Measurements from ENCODE around the gene GLDN.
A peak's percentile ranks its signal among the peaks of the same experiment; 100 is the strongest.

The GLDN gene

DNA sequence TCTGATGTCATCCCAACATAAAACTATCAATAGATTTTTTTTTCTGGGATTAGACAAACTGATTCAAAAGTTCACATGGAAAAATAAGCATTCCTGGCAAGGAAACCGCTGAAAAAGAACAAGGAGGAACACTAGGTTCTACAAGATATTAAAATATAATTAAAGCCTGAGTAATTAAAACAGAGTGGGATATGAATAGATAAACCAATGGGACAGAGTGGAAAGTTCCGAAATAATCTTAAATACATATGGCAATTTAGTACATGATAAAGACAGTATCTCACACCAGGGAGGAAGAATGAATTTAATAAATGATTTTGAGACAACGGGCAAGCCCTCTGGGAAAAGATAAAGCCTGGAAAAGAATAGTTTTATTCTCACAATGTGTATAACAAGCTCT is 4.7 kb downstream of the GLDN start:
- peaks cover 19% of the 10 kb centered on the region for H3K4me1 ChIP-seq (ENCODE audit: control insufficient read depth, insufficient read depth, low read length)
- no peak overlapping the region for H3K9ac ChIP-seq (ENCODE audit: low read depth, low read length)
- no peak overlapping the region for H3K4me3 ChIP-seq (ENCODE audit: low read length)
- H3K9me3 ChIP-seq (replicated peaks; ENCODE audit: low read length), result no peaks in the 10 kb centered on the region
- H3K4me2 ChIP-seq (ENCODE audit: low read length), result no peak overlapping the region
- H3K27me3 ChIP-seq (ENCODE audit: control insufficient read depth, insufficient read depth, low read length), result peaks cover 18% of the 10 kb centered on the region
- no peaks in the 10 kb centered on the region for H3K36me3 ChIP-seq (ENCODE audit: insufficient read depth, low read length)

- Histone ChIP-seq H3K27me3 (ENCODE audit: control insufficient read depth, insufficient read depth, low read length) (peaks cover 4% of the 10 kb centered on the region), H3K9ac (ENCODE audit: low read depth, low read length) (no peak overlapping the region), H3K4me2 (ENCODE audit: low read length) (no peak overlapping the region), H3K4me3 (ENCODE audit: low read length) (no peak overlapping the region), H3K9me3 (replicated peaks; ENCODE audit: low read length) (no peaks in the 10 kb centered on the region), H3K36me3 (ENCODE audit: insufficient read depth, low read length) (no peaks in the 10 kb centered on the region), H3K4me1 (ENCODE audit: control insufficient read depth, insufficient read depth, low read length) (peaks cover 8% of the 10 kb centered on the region)
Measured at GRCh38 chr15:51348688-51349087, 7.2 kb downstream of the GLDN start.

DNA sequence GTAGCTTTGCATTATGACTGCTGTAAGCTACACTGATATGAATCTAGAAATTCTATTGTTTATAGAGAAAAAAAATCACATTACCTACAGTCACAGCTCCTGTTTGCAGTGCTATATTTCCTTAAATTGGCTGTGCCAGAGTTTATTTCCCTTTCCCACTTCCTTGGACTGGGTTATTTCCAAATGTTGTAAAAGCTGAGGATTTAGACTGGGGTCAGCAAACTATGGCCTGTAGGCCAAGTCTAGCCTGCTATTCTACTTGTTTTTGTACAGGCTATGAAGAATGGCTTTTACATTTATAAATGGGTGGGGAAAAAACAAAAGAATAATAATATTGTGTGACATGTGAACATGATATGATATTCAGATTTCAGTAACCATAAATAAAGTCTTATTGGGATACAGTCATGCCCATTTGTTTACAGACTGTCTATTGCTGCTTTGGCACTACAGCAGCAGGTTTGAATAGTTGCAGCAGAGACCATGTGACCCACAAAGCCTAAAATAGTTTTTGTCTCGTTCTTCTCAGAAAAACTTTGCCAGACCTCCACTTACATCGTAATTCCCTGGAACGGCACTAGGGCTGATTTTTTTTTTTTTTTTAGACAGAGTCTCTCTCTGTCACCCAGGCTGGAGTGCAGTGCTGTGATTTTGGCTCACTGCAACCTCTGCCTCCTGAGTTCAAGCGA is 7.8 kb downstream of the GLDN start:
- Histone ChIP-seq H3K4me2 (ENCODE audit: low read length) (no peak overlapping the region), H3K4me3 (ENCODE audit: low read length) (no peak overlapping the region), H3K9me3 (replicated peaks; ENCODE audit: low read length) (no peaks in the 10 kb centered on the region), H3K27me3 (ENCODE audit: control insufficient read depth, insufficient read depth, low read length) (peaks cover 4% of the 10 kb centered on the region), H3K36me3 (ENCODE audit: insufficient read depth, low read length) (no peaks in the 10 kb centered on the region), H3K4me1 (ENCODE audit: control insufficient read depth, insufficient read depth, low read length) (peaks cover 8% of the 10 kb centered on the region), H3K9ac (ENCODE audit: low read depth, low read length) (no peak overlapping the region)

GRCh38 chr15:51350723-51351122 is 9.3 kb downstream of the GLDN start:
- H3K27me3 ChIP-seq (ENCODE audit: control insufficient read depth, insufficient read depth, low read length), result peaks cover 4% of the 10 kb centered on the region
- no peak overlapping the region for H3K4me3 ChIP-seq (ENCODE audit: low read length)
- peaks cover 8% of the 10 kb centered on the region for H3K4me1 ChIP-seq (ENCODE audit: control insufficient read depth, insufficient read depth, low read length)
- no peaks in the 10 kb centered on the region for H3K36me3 ChIP-seq (ENCODE audit: insufficient read depth, low read length)
- no peak overlapping the region for H3K4me2 ChIP-seq (ENCODE audit: low read length)
- no peaks in the 10 kb centered on the region for H3K9me3 ChIP-seq (replicated peaks; ENCODE audit: low read length)
- H3K9ac ChIP-seq (ENCODE audit: low read depth, low read length), result no peak overlapping the region

DNA sequence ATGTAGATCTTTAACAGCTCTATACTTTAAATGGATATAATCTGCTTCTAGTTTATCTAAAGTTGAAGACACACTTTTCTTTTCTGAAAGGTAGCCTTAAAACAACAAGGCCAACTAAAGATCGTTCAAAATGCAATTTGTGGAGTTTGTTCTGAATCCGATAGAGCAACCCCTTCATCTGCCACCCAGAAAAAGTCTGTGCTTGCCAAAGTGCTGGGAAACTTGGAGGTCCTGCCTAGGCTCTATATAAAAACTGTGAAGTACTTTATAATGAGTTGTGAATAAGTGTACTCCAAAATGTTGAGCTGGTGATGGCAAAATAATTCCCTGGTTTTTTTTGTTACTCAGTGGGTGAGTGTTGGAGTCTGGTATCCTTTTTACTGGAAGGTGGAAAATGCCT is 12.5 kb downstream of the GLDN start:
- Histone ChIP-seq H3K4me2 (ENCODE audit: low read length) (no peak overlapping the region), H3K27me3 (ENCODE audit: control insufficient read depth, insufficient read depth, low read length) (peaks cover 4% of the 10 kb centered on the region), H3K4me3 (ENCODE audit: low read length) (no peak overlapping the region), H3K36me3 (ENCODE audit: insufficient read depth, low read length) (no peaks in the 10 kb centered on the region), H3K9ac (ENCODE audit: low read depth, low read length) (no peak overlapping the region), H3K4me1 (ENCODE audit: control insufficient read depth, insufficient read depth, low read length) (peaks cover 3% of the 10 kb centered on the region), H3K9me3 (replicated peaks; ENCODE audit: low read length) (no peaks in the 10 kb centered on the region)

DNA sequence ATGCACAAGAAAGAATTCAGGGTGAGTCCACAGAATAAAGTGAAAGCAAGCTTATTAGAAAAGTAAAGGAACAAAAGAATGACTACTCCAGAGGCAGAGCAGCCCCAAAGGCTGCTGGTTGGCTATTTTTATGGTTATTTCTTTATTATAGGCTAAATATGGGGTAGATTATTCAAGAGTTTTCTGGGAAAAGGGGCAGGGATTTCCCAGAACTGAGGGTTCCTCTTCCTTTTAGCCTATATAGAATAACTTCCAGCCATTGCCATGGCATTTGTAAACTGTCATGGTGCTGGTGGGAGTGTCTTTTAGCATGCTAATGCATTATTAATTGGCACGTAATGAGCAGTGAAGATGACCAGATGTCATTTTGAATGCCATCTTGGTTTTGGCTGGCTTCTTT is 13.6 kb downstream of the GLDN start:
- no peaks in the 10 kb centered on the region for H3K9me3 ChIP-seq (replicated peaks; ENCODE audit: low read length)
- no peaks in the 10 kb centered on the region for H3K4me1 ChIP-seq (ENCODE audit: control insufficient read depth, insufficient read depth, low read length)
- H3K9ac ChIP-seq (ENCODE audit: low read depth, low read length), result no peak overlapping the region

DNA sequence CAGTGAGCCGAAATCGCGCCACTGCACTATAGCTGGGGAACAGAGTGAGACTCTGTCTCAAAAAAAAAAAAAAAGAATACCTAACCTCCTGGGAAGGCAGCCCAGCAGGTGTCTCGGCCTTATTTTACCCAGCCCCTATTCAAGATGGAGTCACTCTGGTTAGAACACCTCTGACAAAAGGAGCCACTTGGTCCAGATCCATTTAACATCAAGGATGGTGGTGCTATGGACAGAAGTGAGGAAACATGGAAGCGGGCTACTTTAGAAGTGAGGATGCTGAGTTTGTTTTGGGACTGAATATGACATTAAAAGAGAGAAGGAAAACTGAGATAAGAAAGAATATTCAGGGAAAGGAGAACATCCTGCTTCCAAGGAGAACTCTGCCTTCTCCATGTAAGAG is 14.7 kb downstream of the GLDN start:
- Histone ChIP-seq H3K4me3 (ENCODE audit: low read length) (no peak overlapping the region), H3K27me3 (ENCODE audit: control insufficient read depth, insufficient read depth, low read length) (peaks cover 4% of the 10 kb centered on the region), H3K9me3 (replicated peaks; ENCODE audit: low read length) (no peaks in the 10 kb centered on the region), H3K4me1 (ENCODE audit: control insufficient read depth, insufficient read depth, low read length) (no peaks in the 10 kb centered on the region), H3K9ac (ENCODE audit: low read depth, low read length) (no peak overlapping the region), H3K36me3 (ENCODE audit: insufficient read depth, low read length) (no peaks in the 10 kb centered on the region), H3K4me2 (ENCODE audit: low read length) (no peak overlapping the region)

More for the DNA sequence above, 13.6 kb downstream of the GLDN start:
- Histone ChIP-seq H3K4me2 (ENCODE audit: low read length) (no peak overlapping the region), H3K4me3 (ENCODE audit: low read length) (no peak overlapping the region), H3K27me3 (ENCODE audit: control insufficient read depth, insufficient read depth, low read length) (peaks cover 4% of the 10 kb centered on the region), H3K36me3 (ENCODE audit: insufficient read depth, low read length) (no peaks in the 10 kb centered on the region)

- Histone ChIP-seq H3K4me2 (ENCODE audit: low read length) (peak overlapping the region; percentile 62), H3K4me3 (ENCODE audit: low read length) (peak overlapping the region; percentile 49), H3K4me1 (ENCODE audit: control insufficient read depth, insufficient read depth, low read length) (no peaks in the 10 kb centered on the region), H3K9ac (ENCODE audit: low read depth, low read length) (no peak overlapping the region), H3K9me3 (replicated peaks; ENCODE audit: low read length) (no peaks in the 10 kb centered on the region), H3K27me3 (ENCODE audit: control insufficient read depth, insufficient read depth, low read length) (no peaks in the 10 kb centered on the region), H3K36me3 (ENCODE audit: insufficient read depth, low read length) (no peaks in the 10 kb centered on the region)
Measured at GRCh38 chr15:51356983-51357382, 15.5 kb downstream of the GLDN start.

DNA sequence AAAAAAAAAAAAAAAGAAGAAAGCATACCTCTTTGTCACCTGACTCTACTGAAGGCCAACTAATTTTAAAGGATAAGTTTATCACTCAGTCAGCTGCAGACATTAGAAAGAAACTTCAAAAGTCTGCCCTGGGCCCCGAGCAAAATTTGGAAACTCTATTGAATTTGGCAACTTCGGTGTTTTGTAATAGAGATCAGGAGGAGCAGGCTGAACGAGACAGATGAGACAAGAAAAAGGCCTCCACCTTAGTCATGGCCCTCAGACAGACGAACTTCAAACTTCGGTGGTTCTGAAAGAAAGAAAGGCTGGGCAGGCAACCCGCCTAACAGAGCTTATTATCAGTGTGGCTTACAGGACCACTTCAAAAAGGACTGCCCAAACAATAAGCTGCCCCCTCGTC is 18.5 kb downstream of the GLDN start:
- H3K4me3 ChIP-seq (ENCODE audit: low read length), result no peak overlapping the region
- H3K4me2 ChIP-seq (ENCODE audit: low read length), result no peak overlapping the region
- no peak overlapping the region for H3K9ac ChIP-seq (ENCODE audit: low read depth, low read length)
- no peaks in the 10 kb centered on the region for H3K36me3 ChIP-seq (ENCODE audit: insufficient read depth, low read length)
- no peaks in the 10 kb centered on the region for H3K9me3 ChIP-seq (replicated peaks; ENCODE audit: low read length)
- H3K4me1 ChIP-seq (ENCODE audit: control insufficient read depth, insufficient read depth, low read length), result no peaks in the 10 kb centered on the region
- peaks cover 17% of the 10 kb centered on the region for H3K27me3 ChIP-seq (ENCODE audit: control insufficient read depth, insufficient read depth, low read length)

GRCh38 chr15:51363383-51363782 is 21.9 kb downstream of the GLDN start:
- no peaks in the 10 kb centered on the region for H3K9me3 ChIP-seq (replicated peaks; ENCODE audit: low read length)
- H3K4me2 ChIP-seq (ENCODE audit: low read length), result no peak overlapping the region
- H3K4me1 ChIP-seq (ENCODE audit: control insufficient read depth, insufficient read depth, low read length), result peaks cover 15% of the 10 kb centered on the region
- H3K36me3 ChIP-seq (ENCODE audit: insufficient read depth, low read length), result no peaks in the 10 kb centered on the region
- no peak overlapping the region for H3K9ac ChIP-seq (ENCODE audit: low read depth, low read length)
- H3K4me3 ChIP-seq (ENCODE audit: low read length), result no peak overlapping the region
- peaks cover 17% of the 10 kb centered on the region for H3K27me3 ChIP-seq (ENCODE audit: control insufficient read depth, insufficient read depth, low read length)

DNA sequence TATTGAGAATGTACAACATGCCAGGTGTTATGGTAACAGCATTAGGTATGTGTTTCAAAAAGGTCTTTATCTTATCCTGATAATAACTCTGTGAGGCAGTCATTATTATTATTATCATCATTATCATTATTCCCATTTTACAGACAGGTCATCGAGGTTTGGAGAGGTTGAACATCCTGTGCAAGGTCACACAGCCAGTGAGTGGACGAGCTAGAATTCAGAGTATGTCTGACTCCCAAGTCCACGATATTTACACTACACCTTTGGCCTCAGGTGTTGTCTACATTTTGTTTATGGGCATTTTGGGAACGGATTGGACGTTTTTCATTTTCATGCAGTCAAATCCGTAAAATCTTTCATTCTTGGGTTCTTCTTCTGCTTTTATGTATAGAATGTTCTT is 24.0 kb downstream of the GLDN start:
- H3K4me2 ChIP-seq (ENCODE audit: low read length), result no peak overlapping the region
- H3K36me3 ChIP-seq (ENCODE audit: insufficient read depth, low read length), result no peaks in the 10 kb centered on the region
- H3K9me3 ChIP-seq (replicated peaks; ENCODE audit: low read length), result no peaks in the 10 kb centered on the region
- no peak overlapping the region for H3K4me3 ChIP-seq (ENCODE audit: low read length)
- H3K27me3 ChIP-seq (ENCODE audit: control insufficient read depth, insufficient read depth, low read length), result peaks cover 17% of the 10 kb centered on the region
- peaks cover 33% of the 10 kb centered on the region for H3K4me1 ChIP-seq (ENCODE audit: control insufficient read depth, insufficient read depth, low read length)
- no peak overlapping the region for H3K9ac ChIP-seq (ENCODE audit: low read depth, low read length)

DNA sequence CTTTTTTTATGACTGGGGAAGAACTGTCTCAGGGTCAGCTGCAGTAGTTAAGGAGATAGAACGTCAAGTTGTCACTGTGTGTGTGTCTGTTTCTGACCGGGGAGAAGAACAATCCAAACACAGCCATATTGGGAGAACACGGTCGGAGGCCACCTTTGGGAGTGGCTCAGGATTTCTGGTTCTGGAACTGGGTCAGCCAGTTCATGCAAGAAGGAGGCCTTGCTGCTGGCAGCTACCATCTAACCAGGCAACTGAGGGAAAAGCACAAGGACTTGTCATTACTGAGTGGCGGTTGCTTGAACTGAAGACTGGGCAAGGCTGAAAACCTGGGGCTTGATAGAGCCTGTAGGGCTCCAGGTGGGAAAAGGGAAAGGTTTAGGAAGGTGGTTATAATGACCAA is 24.6 kb downstream of the GLDN start:
- Histone ChIP-seq H3K9me3 (replicated peaks; ENCODE audit: low read length) (no peaks in the 10 kb centered on the region), H3K9ac (ENCODE audit: low read depth, low read length) (no peak overlapping the region), H3K36me3 (ENCODE audit: insufficient read depth, low read length) (no peaks in the 10 kb centered on the region), H3K27me3 (ENCODE audit: control insufficient read depth, insufficient read depth, low read length) (peaks cover 17% of the 10 kb centered on the region), H3K4me2 (ENCODE audit: low read length) (no peak overlapping the region), H3K4me1 (ENCODE audit: control insufficient read depth, insufficient read depth, low read length) (peaks cover 33% of the 10 kb centered on the region), H3K4me3 (ENCODE audit: low read length) (no peak overlapping the region)

Measured in skeletal muscle satellite cell (primary cell).